Activated CD4-positive, alpha-beta T cell treated with anti-CD3 and anti-CD28 coated beads, Interleukin-2, amount 50 U/mL, for 48 hours (primary cell): ENCODE measurements around the gene MDFI.

Experiments used
- DNase-seq, 2 experiments: peaks; one replicate each; pipeline ENCODE4 v3.0.0-alpha.2; 2020

Gene MDFI

GRCh38 chr6:41638002-41638934 is at the start of gene MDFI:
Gene MDFI, plus strand, starts transcription at chr6:41638468. Its CDS starts 282 bp downstream, at chr6:41638750.
- no peak for DNase-seq

- DNase-seq = no peak
Measured at GRCh38 chr6:41589223-41589622, 49.0 kb upstream of the MDFI start.

GRCh38 chr6:41589636-41590622 is 48.3 kb upstream of the MDFI start:
- no peak for DNase-seq

- no peak for DNase-seq
Measured at GRCh38 chr6:41591122-41591521, 47.1 kb upstream of the MDFI start.

- DNase-seq = peak; percentile 84 to 86
Measured at GRCh38 chr6:41591859-41592502, 46.3 kb upstream of the MDFI start.

GRCh38 chr6:41593406-41593805 is 44.9 kb upstream of the MDFI start:
- DNase-seq = no peak

- no peak for DNase-seq
Measured at GRCh38 chr6:41593839-41594238, 44.4 kb upstream of the MDFI start.

- DNase-seq = no peak
Measured at GRCh38 chr6:41594326-41594725, 43.9 kb upstream of the MDFI start.

- DNase-seq = no peak
Measured at GRCh38 chr6:41594766-41595165, 43.5 kb upstream of the MDFI start.

GRCh38 chr6:41595166-41595565 is 43.1 kb upstream of the MDFI start:
- DNase-seq = no peak

- no peak for DNase-seq
Measured at GRCh38 chr6:41596096-41596685, 42.1 kb upstream of the MDFI start.

GRCh38 chr6:41596807-41597206 is 41.5 kb upstream of the MDFI start:
- no peak for DNase-seq

- no peak for DNase-seq
Measured at GRCh38 chr6:41597246-41598000, 40.8 kb upstream of the MDFI start.

- no peak for DNase-seq
Measured at GRCh38 chr6:41598670-41599014, 39.6 kb upstream of the MDFI start.

- DNase-seq = no peak
Measured at GRCh38 chr6:41599015-41599851, 39.0 kb upstream of the MDFI start.

GRCh38 chr6:41599852-41600445 is 38.3 kb upstream of the MDFI start:
- no peak for DNase-seq

GRCh38 chr6:41600499-41601247 is 37.6 kb upstream of the MDFI start:
- DNase-seq = no peak

GRCh38 chr6:41601248-41601549 is 37.1 kb upstream of the MDFI start:
- DNase-seq = no peak

- DNase-seq = no peak
Measured at GRCh38 chr6:41602422-41602743, 35.9 kb upstream of the MDFI start.
